ENCODE results near the gene DEFB124.

DNA sequence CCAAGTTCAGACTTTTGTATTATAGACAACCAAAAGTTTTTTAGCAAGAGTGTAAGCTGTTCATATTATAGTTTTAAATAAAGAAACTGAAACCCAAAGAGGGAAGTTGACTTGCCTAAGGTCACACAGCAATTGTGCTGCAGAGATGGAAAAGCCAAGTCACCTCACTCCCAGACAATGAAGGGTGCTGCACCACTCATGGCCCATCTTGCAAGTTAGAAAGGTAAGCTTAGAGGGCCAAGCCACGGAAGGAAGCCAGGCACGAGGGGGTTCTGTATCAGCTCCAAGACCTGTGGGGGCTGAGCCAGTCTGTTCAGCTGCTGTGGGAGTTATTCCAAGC lies 860 bp downstream of the DEFB124 start:
- no peak for TF ChIP-seq POLR2AphosphoS5 (IDR thresholded peaks at IDR 0.05; ENCODE audit: borderline replicate concordance, low read depth, low read length)
- TF ChIP-seq EZH2 (IDR thresholded peaks at IDR 0.05) = no peak
